Right atrium auricular region (tissue), 2 donors: Measurements from ENCODE around the gene TRDMT1. TPM values are rescaled to one million over a fixed set of nuclear protein-coding genes. Genes with fewer than 3 reads are reported as not detected.

Experiments used
- DNase-seq: peaks from one replicate; pipeline ENCODE4 v3.0.0-alpha.2; 2019; ENCODE audit warnings: low spot score
- H3K27ac ChIP-seq, 2 donors: fragments of 200-600 bp; sonication (generic); 1 replicate in 1 of 2; 2 replicates in 1 of 2; pipeline ENCODE4 v1.5.1; 2016 to 2019
- H3K27me3 ChIP-seq, 2 donors: fragments of 200-600 bp; sonication (generic); one replicate each; pipeline versions ENCODE4 v1.5.1 to v1.6.0; 2017 to 2019
- H3K36me3 ChIP-seq: fragments of 200-600 bp; sonication (generic); one replicate; pipeline ENCODE4 v1.5.1; 2016
- H3K4me1 ChIP-seq, 2 donors: fragments of 200-600 bp; sonication (generic); one replicate each; pipeline versions ENCODE4 v1.5.1 to v1.6.0; 2017 to 2019
- H3K4me3 ChIP-seq, 2 donors: fragments of 200-600 bp; sonication (generic); 1 replicate in 1 of 2; 2 replicates in 1 of 2; pipeline ENCODE4 v1.5.1; 2017 to 2019; ENCODE audit warnings: mild to moderate bottlenecking in 1 of 2, moderate library complexity in 1 of 2
- H3K9me3 ChIP-seq, 2 donors: fragments of 200-600 bp; sonication (generic); one replicate each; pipeline ENCODE4 v1.5.1; 2019
- CTCF ChIP-seq, 2 donors: fragments of 200-600 bp; sonication (generic); IDR thresholded peaks; one replicate each; pipeline ENCODE4 v1.5.1; 2019; ENCODE audit warnings: antibody characterized with exemption in 2 of 2
- total RNA-seq, 2 donors: library from RNA; depleted of rRNA; stranded (reverse); fragments of >200 nt; gene quantifications; one replicate each; pipeline ENCODE4 v1.1.0, GENCODE V29; 2016

Gene TRDMT1
- total RNA-seq, 2 donors from 2014 or later, result 3.8 to 5.0 TPM

GRCh38 chr10:17213646-17214349 lies 12.3 kb upstream of the TRDMT1 start:
- Histone ChIP-seq H3K27ac (no peak overlapping the region), H3K4me1 (peaks cover 0 to 16% of the 10 kb centered on the region in 2 donors), H3K27me3 (no peaks in the 10 kb centered on the region), H3K9me3 (no peaks in the 10 kb centered on the region), H3K4me3 (no peak overlapping the region), H3K36me3 (no peaks in the 10 kb centered on the region)
- DNase-seq, result no peak
- TF ChIP-seq CTCF (IDR thresholded peaks at IDR 0.05), result no peak

- Histone ChIP-seq H3K4me3 (no peak overlapping the region), H3K36me3 (no peaks in the 10 kb centered on the region), H3K4me1 (peaks cover 0 to 16% of the 10 kb centered on the region in 2 donors), H3K9me3 (no peaks in the 10 kb centered on the region), H3K27ac (no peak overlapping the region), H3K27me3 (no peaks in the 10 kb centered on the region)
- TF ChIP-seq CTCF (IDR thresholded peaks at IDR 0.05), result no peak
- DNase-seq, result no peak
These were observed 11.3 kb upstream of the TRDMT1 start for GRCh38 chr10:17212802-17213221.

- H3K27ac ChIP-seq, result no peak overlapping the region
- DNase-seq, result no peak
- no peaks in the 10 kb centered on the region for H3K9me3 ChIP-seq
- no peak for TF ChIP-seq CTCF (IDR thresholded peaks at IDR 0.05)
- peaks cover 0 to under 1% of the 10 kb centered on the region in 2 donors for H3K4me1 ChIP-seq
- no peaks in the 10 kb centered on the region for H3K27me3 ChIP-seq
- no peaks in the 10 kb centered on the region for H3K36me3 ChIP-seq
- no peak overlapping the region for H3K4me3 ChIP-seq
These were observed 8.9 kb upstream of the TRDMT1 start for GRCh38 chr10:17210361-17210760.

- H3K4me1 ChIP-seq, result no peaks in the 10 kb centered on the region
- no peaks in the 10 kb centered on the region for H3K9me3 ChIP-seq
- no peak overlapping the region for H3K27ac ChIP-seq
- no peaks in the 10 kb centered on the region for H3K36me3 ChIP-seq
- no peaks in the 10 kb centered on the region for H3K27me3 ChIP-seq
- no peak for TF ChIP-seq CTCF (IDR thresholded peaks at IDR 0.05)
- no peak overlapping the region for H3K4me3 ChIP-seq
- no peak for DNase-seq
These were observed 8.4 kb upstream of the TRDMT1 start for GRCh38 chr10:17209881-17210280.

GRCh38 chr10:17209302-17209701 lies 7.8 kb upstream of the TRDMT1 start:
- TF ChIP-seq CTCF (IDR thresholded peaks at IDR 0.05), result no peak
- H3K4me3 ChIP-seq, result no peak overlapping the region
- H3K9me3 ChIP-seq, result no peaks in the 10 kb centered on the region
- H3K4me1 ChIP-seq, result no peaks in the 10 kb centered on the region
- DNase-seq, result no peak
- no peaks in the 10 kb centered on the region for H3K36me3 ChIP-seq
- no peak overlapping the region for H3K27ac ChIP-seq
- H3K27me3 ChIP-seq, result no peaks in the 10 kb centered on the region

GRCh38 chr10:17208476-17208875 lies 7.0 kb upstream of the TRDMT1 start:
- H3K9me3 ChIP-seq, result no peaks in the 10 kb centered on the region
- DNase-seq, result no peak
- TF ChIP-seq CTCF (IDR thresholded peaks at IDR 0.05), result no peak
- H3K4me1 ChIP-seq, result no peaks in the 10 kb centered on the region
- H3K27me3 ChIP-seq, result no peaks in the 10 kb centered on the region
- H3K4me3 ChIP-seq, result no peak overlapping the region
- H3K27ac ChIP-seq, result no peak overlapping the region
- H3K36me3 ChIP-seq, result no peaks in the 10 kb centered on the region
